Effector memory CD8-positive, alpha-beta T cell (primary cell): Measurements from ENCODE around the gene VILL.

ENCODE experiments used
- ATAC-seq: fragments of 150-1000 bp; cut with Tn5 transposase; replicated peaks from 2 replicates; pipeline ENCODE4 v1.10.0; 2021; ENCODE audit warnings: mild to moderate bottlenecking, moderate library complexity
- DNase-seq, 3 experiments: peaks; one replicate each; pipeline ENCODE4 v3.0.0; 2021
- H3K27ac Mint-ChIP-seq, 2 donors: one replicate each; pipeline ENCODE4 v1.8.0; 2022; ENCODE audit warnings: mild to moderate bottlenecking in 2 of 2, mixed read lengths in 2 of 2, moderate library complexity in 2 of 2
- H3K27me3 Mint-ChIP-seq, 2 donors: one replicate each; pipeline ENCODE4 v1.8.0; 2022; ENCODE audit warnings: mixed read lengths in 2 of 2
- H3K36me3 Mint-ChIP-seq: one replicate; pipeline ENCODE4 v1.8.0; 2022; ENCODE audit warnings: mild to moderate bottlenecking, moderate library complexity, mixed read lengths; ENCODE audit not compliant: insufficient read depth
- H3K4me1 Mint-ChIP-seq, 2 donors: one replicate each; pipeline ENCODE4 v1.8.0; 2022; ENCODE audit warnings: low read depth in 2 of 2, mixed read lengths in 2 of 2
- H3K4me3 Mint-ChIP-seq, 2 donors: one replicate each; pipeline ENCODE4 v1.8.0; 2022; ENCODE audit warnings: mild to moderate bottlenecking in 2 of 2, mixed read lengths in 2 of 2, moderate library complexity in 2 of 2
- H3K9me3 Mint-ChIP-seq, 2 donors: one replicate each; pipeline ENCODE4 v1.8.0; 2022; ENCODE audit warnings: mixed read lengths in 2 of 2
- total RNA-seq, 9 experiments: gene quantifications; one replicate each; lab custom pipeline; 2026; lab: John Stamatoyannopoulos, UW

VILL gene
- total RNA-seq = 27.2 to 71.1 (median 45.0) reads per million in 9 experiments

- peaks cover 20 to 24% of the 10 kb centered on the region in 2 donors for H3K4me1 Mint-ChIP-seq
- peaks cover 0 to 5% of the 10 kb centered on the region in 2 donors for H3K27me3 Mint-ChIP-seq
- ATAC-seq (no peak), DNase-seq (no peak)
- peak within 1 kb of the TSS in 1 of 2 donors; percentile 76 for H3K27ac Mint-ChIP-seq
- no peaks in the 10 kb centered on the region for H3K9me3 Mint-ChIP-seq
- no peak within 1 kb of the TSS for H3K4me3 Mint-ChIP-seq
- H3K36me3 Mint-ChIP-seq = peaks cover 11% of the 10 kb centered on the region
Measured at GRCh38 chr3:37990527-37990926, at the start of gene VILL. Gene VILL (plus strand): TSS chr3:37990786. CDS start chr3:37993673, 2,887 bp downstream.

GRCh38 chr3:37941608-37942508 is 48.7 kb upstream of the VILL start:
- no peak overlapping the region for H3K4me3 Mint-ChIP-seq
- DNase-seq = no peak
- H3K9me3 Mint-ChIP-seq = no peaks in the 10 kb centered on the region
- no peak overlapping the region for H3K27ac Mint-ChIP-seq
- ATAC-seq = no peak
- peaks cover 3 to 5% of the 10 kb centered on the region in 2 donors for H3K4me1 Mint-ChIP-seq
- H3K27me3 Mint-ChIP-seq = peaks cover 6 to 46% of the 10 kb centered on the region in 2 donors
- H3K36me3 Mint-ChIP-seq = no peaks in the 10 kb centered on the region

GRCh38 chr3:37942646-37943045 is 47.9 kb upstream of the VILL start:
- DNase-seq = no peak
- ATAC-seq = no peak
- H3K36me3 Mint-ChIP-seq = no peaks in the 10 kb centered on the region
- no peak overlapping the region for H3K4me3 Mint-ChIP-seq
- peaks cover 3 to 5% of the 10 kb centered on the region in 2 donors for H3K4me1 Mint-ChIP-seq
- H3K27me3 Mint-ChIP-seq = peaks cover 6 to 38% of the 10 kb centered on the region in 2 donors
- H3K27ac Mint-ChIP-seq = no peak overlapping the region
- H3K9me3 Mint-ChIP-seq = no peaks in the 10 kb centered on the region

GRCh38 chr3:37943126-37943525 is 47.5 kb upstream of the VILL start:
- Mint-ChIP-seq H3K4me1 (peaks cover 3 to 5% of the 10 kb centered on the region in 2 donors), H3K9me3 (no peaks in the 10 kb centered on the region), H3K36me3 (no peaks in the 10 kb centered on the region), H3K27me3 (peaks cover 6 to 34% of the 10 kb centered on the region in 2 donors), H3K4me3 (no peak overlapping the region), H3K27ac (no peak overlapping the region)
- DNase-seq = no peak
- no peak for ATAC-seq

- no peak for DNase-seq
- Mint-ChIP-seq H3K27me3 (peaks cover 6 to 31% of the 10 kb centered on the region in 2 donors), H3K36me3 (no peaks in the 10 kb centered on the region), H3K9me3 (no peaks in the 10 kb centered on the region), H3K4me1 (peaks cover 3 to 5% of the 10 kb centered on the region in 2 donors), H3K27ac (no peak overlapping the region), H3K4me3 (no peak overlapping the region)
- ATAC-seq = no peak
Measured at GRCh38 chr3:37943631-37944314, 46.8 kb upstream of the VILL start.

GRCh38 chr3:37944391-37944842 is 46.2 kb upstream of the VILL start:
- no peak for ATAC-seq
- DNase-seq = no peak
- peaks cover 3 to 5% of the 10 kb centered on the region in 2 donors for H3K4me1 Mint-ChIP-seq

GRCh38 chr3:37945156-37945806 is 45.3 kb upstream of the VILL start:
- ATAC-seq (no peak), DNase-seq (no peak)
- H3K36me3 Mint-ChIP-seq = no peaks in the 10 kb centered on the region
- no peak overlapping the region for H3K27ac Mint-ChIP-seq
- H3K4me3 Mint-ChIP-seq = no peak overlapping the region
- peaks cover 0 to 23% of the 10 kb centered on the region in 2 donors for H3K27me3 Mint-ChIP-seq
- no peaks in the 10 kb centered on the region for H3K9me3 Mint-ChIP-seq
- H3K4me1 Mint-ChIP-seq = peaks cover 3 to 5% of the 10 kb centered on the region in 2 donors

More at GRCh38 chr3:37944391-37944842, 46.2 kb upstream of the VILL start:
- peaks cover 4 to 31% of the 10 kb centered on the region in 2 donors for H3K27me3 Mint-ChIP-seq
- no peak overlapping the region for H3K4me3 Mint-ChIP-seq
- no peaks in the 10 kb centered on the region for H3K9me3 Mint-ChIP-seq
- no peaks in the 10 kb centered on the region for H3K36me3 Mint-ChIP-seq
- H3K27ac Mint-ChIP-seq = no peak overlapping the region

GRCh38 chr3:37945807-37946530 is 44.6 kb upstream of the VILL start:
- Mint-ChIP-seq H3K4me1 (peaks cover 3 to 5% of the 10 kb centered on the region in 2 donors), H3K9me3 (no peaks in the 10 kb centered on the region), H3K27me3 (peaks cover 0 to 21% of the 10 kb centered on the region in 2 donors), H3K36me3 (no peaks in the 10 kb centered on the region), H3K4me3 (no peak overlapping the region), H3K27ac (peak overlapping the region in 1 of 2 donors; percentile 17)
- DNase-seq = no peak
- no peak for ATAC-seq

GRCh38 chr3:37946531-37946889 is 44.1 kb upstream of the VILL start:
- Mint-ChIP-seq H3K4me3 (no peak overlapping the region), H3K4me1 (peaks cover 3 to 5% of the 10 kb centered on the region in 2 donors), H3K27ac (peak overlapping the region in 1 of 2 donors; percentile 17), H3K9me3 (no peaks in the 10 kb centered on the region), H3K27me3 (peaks cover 0 to 15% of the 10 kb centered on the region in 2 donors), H3K36me3 (no peaks in the 10 kb centered on the region)
- ATAC-seq (no peak), DNase-seq (no peak)

GRCh38 chr3:37949866-37950265 is 40.7 kb upstream of the VILL start:
- Mint-ChIP-seq H3K27me3 (no peaks in the 10 kb centered on the region), H3K9me3 (no peaks in the 10 kb centered on the region), H3K36me3 (no peaks in the 10 kb centered on the region), H3K4me3 (no peak overlapping the region), H3K27ac (no peak overlapping the region), H3K4me1 (no peaks in the 10 kb centered on the region)
- DNase-seq (no peak), ATAC-seq (no peak)

GRCh38 chr3:37952564-37952963 is 38.0 kb upstream of the VILL start:
- Mint-ChIP-seq H3K27me3 (no peaks in the 10 kb centered on the region), H3K27ac (no peak overlapping the region), H3K9me3 (no peaks in the 10 kb centered on the region), H3K36me3 (no peaks in the 10 kb centered on the region), H3K4me1 (peaks cover 4% of the 10 kb centered on the region in 2 donors), H3K4me3 (no peak overlapping the region)
- ATAC-seq (no peak), DNase-seq (no peak)

- H3K36me3 Mint-ChIP-seq = no peaks in the 10 kb centered on the region
- H3K9me3 Mint-ChIP-seq = no peaks in the 10 kb centered on the region
- DNase-seq (no peak), ATAC-seq (no peak)
- no peak overlapping the region for H3K27ac Mint-ChIP-seq
- no peak overlapping the region for H3K4me3 Mint-ChIP-seq
- peaks cover 6 to 7% of the 10 kb centered on the region in 2 donors for H3K4me1 Mint-ChIP-seq
- no peaks in the 10 kb centered on the region for H3K27me3 Mint-ChIP-seq
Measured at GRCh38 chr3:37953226-37953625, 37.4 kb upstream of the VILL start.
